Measurements from ENCODE around the gene PCYT1A.
"Not testable (repeated sequence)": the region's sequence is repeated elsewhere in the genome, so short reads cannot be mapped to it uniquely, and the experiment has no call there.

The PCYT1A gene

DNA sequence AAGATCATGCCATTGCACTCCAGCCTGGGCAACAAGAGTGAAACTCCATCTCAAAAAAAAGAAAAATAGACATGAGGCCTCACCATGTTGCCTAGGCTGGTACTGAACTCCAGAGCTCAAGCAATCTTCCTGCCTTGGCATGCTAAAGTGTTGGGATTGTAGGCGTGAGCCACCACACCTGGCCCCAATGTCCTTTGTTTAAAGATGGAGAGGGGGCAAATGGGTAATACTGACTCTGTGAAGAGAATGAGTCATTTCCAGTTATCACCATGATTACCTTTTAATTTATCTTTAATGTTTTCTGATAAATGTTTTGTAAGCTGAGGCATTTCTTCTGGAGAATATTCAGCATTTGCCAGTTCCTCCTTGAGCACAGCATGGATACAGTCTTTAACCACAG, 28.3 kb upstream of the PCYT1A start:
- no peak overlapping the region for H3K9ac ChIP-seq (ENCODE audit: low read length)
- TF ChIP-seq, protein P1, sequence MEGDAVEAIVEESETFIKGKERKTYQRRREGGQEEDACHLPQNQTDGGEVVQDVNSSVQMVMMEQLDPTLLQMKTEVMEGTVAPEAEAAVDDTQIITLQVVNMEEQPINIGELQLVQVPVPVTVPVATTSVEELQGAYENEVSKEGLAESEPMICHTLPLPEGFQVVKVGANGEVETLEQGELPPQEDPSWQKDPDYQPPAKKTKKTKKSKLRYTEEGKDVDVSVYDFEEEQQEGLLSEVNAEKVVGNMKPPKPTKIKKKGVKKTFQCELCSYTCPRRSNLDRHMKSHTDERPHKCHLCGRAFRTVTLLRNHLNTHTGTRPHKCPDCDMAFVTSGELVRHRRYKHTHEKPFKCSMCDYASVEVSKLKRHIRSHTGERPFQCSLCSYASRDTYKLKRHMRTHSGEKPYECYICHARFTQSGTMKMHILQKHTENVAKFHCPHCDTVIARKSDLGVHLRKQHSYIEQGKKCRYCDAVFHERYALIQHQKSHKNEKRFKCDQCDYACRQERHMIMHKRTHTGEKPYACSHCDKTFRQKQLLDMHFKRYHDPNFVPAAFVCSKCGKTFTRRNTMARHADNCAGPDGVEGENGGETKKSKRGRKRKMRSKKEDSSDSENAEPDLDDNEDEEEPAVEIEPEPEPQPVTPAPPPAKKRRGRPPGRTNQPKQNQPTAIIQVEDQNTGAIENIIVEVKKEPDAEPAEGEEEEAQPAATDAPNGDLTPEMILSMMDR (IDR thresholded peaks at IDR 0.05; ENCODE audit: low read length) = no peak
- TF ChIP-seq EZH2phosphoT487 (IDR thresholded peaks at IDR 0.05; ENCODE audit: low read length) = no peak
- no peak for TF ChIP-seq EZH2 (optimal IDR thresholded peaks at IDR 0.05; ENCODE audit: low read depth, low read length)
- no peaks in the 10 kb centered on the region for H3K9me2 ChIP-seq (replicated peaks; ENCODE audit: insufficient read depth, low read length)
- H3K9me3 ChIP-seq (replicated peaks; ENCODE audit: insufficient read depth, low read length) = no peaks in the 10 kb centered on the region
- H3K4me2 ChIP-seq (ENCODE audit: low read depth, low read length) = no peak overlapping the region
- H2AFZ ChIP-seq (ENCODE audit: low read length) = no peak overlapping the region
- H3K27ac ChIP-seq (ENCODE audit: low read length) = no peak overlapping the region
- no peak for DNase-seq
- H3K4me3 ChIP-seq (ENCODE audit: low read length) = no peak overlapping the region
- H3K79me2 ChIP-seq (ENCODE audit: low read length) = peaks cover 7% of the 10 kb centered on the region
- no peaks in the 10 kb centered on the region for H3K4me1 ChIP-seq (ENCODE audit: low read length)
- H3F3A ChIP-seq (ENCODE audit: insufficient read depth, low read length) = peaks cover 13% of the 10 kb centered on the region
- H4K20me1 ChIP-seq (ENCODE audit: insufficient read depth, low read length) = no peaks in the 10 kb centered on the region
- no peaks in the 10 kb centered on the region for H3K36me3 ChIP-seq (replicated peaks; ENCODE audit: insufficient read depth, low read length)
- H3K27me3 ChIP-seq (replicated peaks; ENCODE audit: insufficient read depth, low read length) = no peaks in the 10 kb centered on the region

DNA sequence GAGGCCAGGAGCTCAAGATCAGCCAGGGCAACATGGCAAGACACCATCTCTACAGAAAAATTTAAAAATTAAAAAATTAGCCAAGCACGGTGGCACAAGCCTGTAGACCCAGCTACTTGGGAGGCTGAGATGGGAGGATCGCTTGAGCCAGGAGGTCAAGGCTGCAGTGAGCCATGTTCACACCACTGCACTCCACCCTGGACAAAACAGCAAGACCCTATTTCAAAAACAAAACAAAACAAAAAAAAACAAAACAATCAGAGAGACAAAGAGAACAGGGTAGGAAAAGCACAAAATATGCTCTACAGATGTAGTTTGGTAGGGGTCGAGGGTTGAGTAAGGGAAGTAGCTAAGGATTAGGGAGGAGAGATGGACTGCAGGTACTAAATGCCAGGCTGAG, 27.1 kb upstream of the PCYT1A start:
- Histone ChIP-seq H3K4me1 (ENCODE audit: low read length) (no peaks in the 10 kb centered on the region), H3K27me3 (replicated peaks; ENCODE audit: insufficient read depth, low read length) (no peaks in the 10 kb centered on the region), H3K4me3 (ENCODE audit: low read length) (no peak overlapping the region), H3F3A (ENCODE audit: insufficient read depth, low read length) (peaks cover 13% of the 10 kb centered on the region), H3K79me2 (ENCODE audit: low read length) (peaks cover 7% of the 10 kb centered on the region), H2AFZ (ENCODE audit: low read length) (no peak overlapping the region), H3K9me3 (replicated peaks; ENCODE audit: insufficient read depth, low read length) (no peaks in the 10 kb centered on the region), H4K20me1 (ENCODE audit: insufficient read depth, low read length) (no peaks in the 10 kb centered on the region), H3K27ac (ENCODE audit: low read length) (no peak overlapping the region), H3K9me2 (replicated peaks; ENCODE audit: insufficient read depth, low read length) (no peaks in the 10 kb centered on the region), H3K4me2 (ENCODE audit: low read depth, low read length) (no peak overlapping the region), H3K9ac (ENCODE audit: low read length) (no peak overlapping the region), H3K36me3 (replicated peaks; ENCODE audit: insufficient read depth, low read length) (no peaks in the 10 kb centered on the region)
- DNase-seq = no peak
- no peak for TF ChIP-seq EZH2 (optimal IDR thresholded peaks at IDR 0.05; ENCODE audit: low read depth, low read length)
- no peak for TF ChIP-seq EZH2phosphoT487 (IDR thresholded peaks at IDR 0.05; ENCODE audit: low read length)
- TF ChIP-seq, protein P1 (IDR thresholded peaks at IDR 0.05; ENCODE audit: low read length) = no peak

GRCh38 chr3:196314086-196314485, 26.6 kb upstream of the PCYT1A start:
- not testable (repeated sequence) for H3K9me2 ChIP-seq (replicated peaks; ENCODE audit: insufficient read depth, low read length); H3K27me3 ChIP-seq (replicated peaks; ENCODE audit: insufficient read depth, low read length); DNase-seq; H3K9ac ChIP-seq (ENCODE audit: low read length); H3K9me3 ChIP-seq (replicated peaks; ENCODE audit: insufficient read depth, low read length); H3K36me3 ChIP-seq (replicated peaks; ENCODE audit: insufficient read depth, low read length); H3K4me3 ChIP-seq (ENCODE audit: low read length); H3K27ac ChIP-seq (ENCODE audit: low read length); H3K79me2 ChIP-seq (ENCODE audit: low read length); H3K4me2 ChIP-seq (ENCODE audit: low read depth, low read length); H4K20me1 ChIP-seq (ENCODE audit: insufficient read depth, low read length); H3K4me1 ChIP-seq (ENCODE audit: low read length); H2AFZ ChIP-seq (ENCODE audit: low read length)
- H3F3A ChIP-seq (ENCODE audit: insufficient read depth, low read length) = peaks cover 13% of the 10 kb centered on the region

GRCh38 chr3:196302960-196303359, 15.4 kb upstream of the PCYT1A start:
- H4K20me1 ChIP-seq (ENCODE audit: insufficient read depth, low read length); H3K9ac ChIP-seq (ENCODE audit: low read length); H2AFZ ChIP-seq (ENCODE audit: low read length); DNase-seq; H3F3A ChIP-seq (ENCODE audit: insufficient read depth, low read length); H3K4me1 ChIP-seq (ENCODE audit: low read length); H3K27me3 ChIP-seq (replicated peaks; ENCODE audit: insufficient read depth, low read length); H3K27ac ChIP-seq (ENCODE audit: low read length); H3K4me3 ChIP-seq (ENCODE audit: low read length); H3K36me3 ChIP-seq (replicated peaks; ENCODE audit: insufficient read depth, low read length); H3K9me3 ChIP-seq (replicated peaks; ENCODE audit: insufficient read depth, low read length); H3K79me2 ChIP-seq (ENCODE audit: low read length); H3K4me2 ChIP-seq (ENCODE audit: low read depth, low read length); H3K9me2 ChIP-seq (replicated peaks; ENCODE audit: insufficient read depth, low read length): not testable (repeated sequence)

DNA sequence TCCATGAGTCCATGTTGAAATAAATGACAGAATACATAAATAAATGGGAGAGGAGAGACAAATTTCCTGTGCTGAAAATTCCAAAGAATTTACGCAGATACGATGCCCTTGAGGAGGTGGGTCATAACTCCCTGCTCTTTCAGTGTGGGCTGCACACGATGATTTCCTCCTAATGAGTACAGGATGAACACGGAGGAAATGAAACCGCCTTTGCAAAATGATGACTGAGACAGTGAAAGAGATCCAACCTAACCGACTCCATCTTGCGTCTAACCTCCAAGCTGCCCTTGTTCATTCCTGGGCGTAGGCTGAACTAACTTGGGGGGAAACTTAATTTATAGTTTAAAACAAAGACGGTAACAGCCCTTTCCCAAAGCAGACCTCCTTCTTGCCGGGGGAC, 15.0 kb upstream of the PCYT1A start:
- H3K4me2 ChIP-seq (ENCODE audit: low read depth, low read length); H3K27me3 ChIP-seq (replicated peaks; ENCODE audit: insufficient read depth, low read length); H3K4me3 ChIP-seq (ENCODE audit: low read length); H3K9ac ChIP-seq (ENCODE audit: low read length); H4K20me1 ChIP-seq (ENCODE audit: insufficient read depth, low read length); H3K9me3 ChIP-seq (replicated peaks; ENCODE audit: insufficient read depth, low read length); H3K79me2 ChIP-seq (ENCODE audit: low read length); DNase-seq; H3F3A ChIP-seq (ENCODE audit: insufficient read depth, low read length); H3K9me2 ChIP-seq (replicated peaks; ENCODE audit: insufficient read depth, low read length); H3K4me1 ChIP-seq (ENCODE audit: low read length); H3K27ac ChIP-seq (ENCODE audit: low read length); H2AFZ ChIP-seq (ENCODE audit: low read length); H3K36me3 ChIP-seq (replicated peaks; ENCODE audit: insufficient read depth, low read length): not testable (repeated sequence)

All from MM.1S (cell line).